A673 (cell line): Measurements from ENCODE around the gene IFNA14. TPM values are rescaled to one million over a fixed set of nuclear protein-coding genes. Genes with fewer than 3 reads are reported as not detected.
"Not testable (repeated sequence)": the region's sequence is repeated elsewhere in the genome, so short reads cannot be mapped to it uniquely, and the experiment has no call there.

ENCODE experiments used
- BruUV-seq: library from RNA; stranded (reverse); fragments of 400-500 nt; replicated peaks from 2 replicates; lab custom pipeline; 2021; lab: Mats Ljungman, UMichigan
- CTCF ChIA-PET: fragments of 300-600 bp; sonication (Branson Sonifier 250); formaldehyde crosslinking; loops from one replicate; lab custom pipeline; 2022; ENCODE audit warnings: antibody characterized with exemption; lab: Charles Lee
- POLR2A ChIA-PET: fragments of 300-600 bp; sonication (Branson Sonifier 250); formaldehyde crosslinking; loops from one replicate; lab custom pipeline; 2022; ENCODE audit warnings: antibody characterized with exemption; ENCODE audit not compliant: low non-redundant PET; lab: Charles Lee
- DNase-seq: peaks from one replicate; pipeline ENCODE4 v3.0.0-alpha.2; 2015; ENCODE audit warnings: low spot score
- H3K27ac ChIP-seq: fragments of 200-600 bp; sonication (generic); 2 replicates; pipeline ENCODE4 v1.5.1; 2016; ENCODE audit warnings: mixed run types, low read depth, mild to moderate bottlenecking, mixed read lengths, antibody characterized with exemption, low read length; ENCODE audit not compliant: poor library complexity, severe bottlenecking
- H3K27me3 ChIP-seq: fragments of 200-600 bp; sonication (generic); replicated peaks from 2 replicates; pipeline ENCODE4 v1.6.1; 2017; ENCODE audit warnings: mixed run types, low read depth, mild to moderate bottlenecking, mixed read lengths, antibody characterized with exemption, low read length; ENCODE audit not compliant: insufficient read depth, poor library complexity
- H3K36me3 ChIP-seq: fragments of 200-600 bp; sonication (generic); 2 replicates; pipeline ENCODE4 v1.6.1; 2016; ENCODE audit warnings: mixed run types, mild to moderate bottlenecking, mixed read lengths, antibody characterized with exemption, low read length; ENCODE audit not compliant: insufficient read depth, poor library complexity, severe bottlenecking
- H3K4me1 ChIP-seq: fragments of 200-600 bp; sonication (generic); 2 replicates; pipeline ENCODE4 v1.6.1; 2017; ENCODE audit warnings: mixed run types, mild to moderate bottlenecking, mixed read lengths, antibody characterized with exemption, low read length; ENCODE audit not compliant: insufficient read depth, poor library complexity, severe bottlenecking
- H3K4me3 ChIP-seq: fragments of 200-600 bp; sonication (generic); 2 replicates; pipeline ENCODE4 v1.5.1; 2016; ENCODE audit warnings: low read depth, mixed run types, mild to moderate bottlenecking, mixed read lengths, low read length; ENCODE audit not compliant: poor library complexity, severe bottlenecking
- H3K9me3 ChIP-seq: fragments of 200-600 bp; sonication (generic); 2 replicates; pipeline ENCODE4 v1.6.1; 2016; ENCODE audit warnings: mixed run types, low read depth, mild to moderate bottlenecking, mixed read lengths, antibody characterized with exemption, low read length; ENCODE audit not compliant: poor library complexity, severe bottlenecking
- EZH2 ChIP-seq: fragments of 200-600 bp; sonication (generic); IDR thresholded peaks from 2 replicates; pipeline ENCODE4 v1.6.1; 2017; ENCODE audit warnings: borderline replicate concordance, low read depth, mild to moderate bottlenecking, mixed read lengths, antibody characterized with exemption, low read length; ENCODE audit not compliant: poor library complexity, severe bottlenecking
- intact Hi-C: fragments of 100-400 bp; cut with micrococcal nuclease; formaldehyde crosslinking; loops from one replicate; pipeline ENCODE4 v1.10.0; 2022; ENCODE audit not compliant: unreplicated experiment
- total RNA-seq: library from RNA; stranded (reverse); gene quantifications from 2 replicates; pipeline ENCODE4 v1.2.3, GENCODE V29; 2021
- TF ChIP-seq, protein P1 (sequence below): fragments of 300-800, 200-600 bp; sonication (generic); conservative IDR thresholded peaks from 2 replicates; pipeline ENCODE4 v1.5.1; 2017; ENCODE audit warnings: low read depth, mild to moderate bottlenecking, antibody characterized with exemption, low read length, moderate library complexity, mixed read lengths

Gene IFNA14
- total RNA-seq, 1 experiment from 2014 or later, result not detected

GRCh38 chr9:21251190-21251589, 11.4 kb upstream of the IFNA14 start:
- Histone ChIP-seq H3K27me3 (peaks cover 21% of the 10 kb centered on the region), H3K36me3 (no peaks in the 10 kb centered on the region), H3K27ac (no peak overlapping the region), H3K9me3 (no peaks in the 10 kb centered on the region), H3K4me3 (no peak overlapping the region), H3K4me1 (no peaks in the 10 kb centered on the region)
- ChIA-PET POLR2A (no interaction called here), CTCF (no interaction called here)
- intact Hi-C loops, result no loop called here
- DNase-seq, result no peak
- TF ChIP-seq, protein P1, sequence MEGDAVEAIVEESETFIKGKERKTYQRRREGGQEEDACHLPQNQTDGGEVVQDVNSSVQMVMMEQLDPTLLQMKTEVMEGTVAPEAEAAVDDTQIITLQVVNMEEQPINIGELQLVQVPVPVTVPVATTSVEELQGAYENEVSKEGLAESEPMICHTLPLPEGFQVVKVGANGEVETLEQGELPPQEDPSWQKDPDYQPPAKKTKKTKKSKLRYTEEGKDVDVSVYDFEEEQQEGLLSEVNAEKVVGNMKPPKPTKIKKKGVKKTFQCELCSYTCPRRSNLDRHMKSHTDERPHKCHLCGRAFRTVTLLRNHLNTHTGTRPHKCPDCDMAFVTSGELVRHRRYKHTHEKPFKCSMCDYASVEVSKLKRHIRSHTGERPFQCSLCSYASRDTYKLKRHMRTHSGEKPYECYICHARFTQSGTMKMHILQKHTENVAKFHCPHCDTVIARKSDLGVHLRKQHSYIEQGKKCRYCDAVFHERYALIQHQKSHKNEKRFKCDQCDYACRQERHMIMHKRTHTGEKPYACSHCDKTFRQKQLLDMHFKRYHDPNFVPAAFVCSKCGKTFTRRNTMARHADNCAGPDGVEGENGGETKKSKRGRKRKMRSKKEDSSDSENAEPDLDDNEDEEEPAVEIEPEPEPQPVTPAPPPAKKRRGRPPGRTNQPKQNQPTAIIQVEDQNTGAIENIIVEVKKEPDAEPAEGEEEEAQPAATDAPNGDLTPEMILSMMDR, result no peak
- no peak for TF ChIP-seq EZH2
- BruUV-seq, result no TSS peak

- H3K27ac ChIP-seq, result no peak overlapping the region
- no peak overlapping the region for H3K4me3 ChIP-seq
- H3K4me1 ChIP-seq, result no peaks in the 10 kb centered on the region
- no TSS peak for BruUV-seq
- POLR2A ChIA-PET, result no interaction called here
- no peaks in the 10 kb centered on the region for H3K9me3 ChIP-seq
- TF ChIP-seq EZH2, result no peak
- TF ChIP-seq, protein P1, result no peak
- intact Hi-C loops, result no loop called here
- CTCF ChIA-PET, result no interaction called here
- no peaks in the 10 kb centered on the region for H3K36me3 ChIP-seq
- peaks cover 10% of the 10 kb centered on the region for H3K27me3 ChIP-seq
- no peak for DNase-seq
Measured at GRCh38 chr9:21244836-21245235, 5.0 kb upstream of the IFNA14 start.

DNA sequence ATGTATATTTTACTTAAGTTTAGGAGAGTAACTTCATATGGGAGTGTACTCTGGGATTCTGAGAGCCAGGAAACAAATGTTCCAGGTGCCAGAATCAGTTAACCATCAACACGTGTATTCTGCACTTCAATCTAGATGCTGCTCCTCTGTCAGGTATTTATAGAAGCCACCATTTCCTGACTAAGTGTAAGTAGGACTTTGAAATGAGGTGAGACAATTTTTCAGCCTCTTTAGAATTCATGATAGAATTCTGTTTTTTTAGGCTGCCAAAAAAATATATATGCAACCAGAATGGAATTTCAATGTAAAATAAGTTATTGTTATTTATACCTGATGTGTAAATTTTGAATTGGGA, 3.5 kb downstream of the IFNA14 start:
- H3K4me1 ChIP-seq, H3K27me3 ChIP-seq, POLR2A ChIA-PET, H3K9me3 ChIP-seq, H3K36me3 ChIP-seq, CTCF ChIA-PET, BruUV-seq, H3K27ac ChIP-seq, intact Hi-C loops, H3K4me3 ChIP-seq, DNase-seq: not testable (repeated sequence)

- CTCF ChIA-PET, H3K27ac ChIP-seq, BruUV-seq, H3K4me1 ChIP-seq, H3K36me3 ChIP-seq, H3K4me3 ChIP-seq, POLR2A ChIA-PET, intact Hi-C loops, H3K27me3 ChIP-seq, H3K9me3 ChIP-seq: not testable (repeated sequence)
- DNase-seq, result peak; percentile 32
- TF ChIP-seq, protein P1, result peak; percentile 50
Measured at GRCh38 chr9:21235468-21236359, 4.1 kb downstream of the IFNA14 start.
